Measurements from ENCODE around the gene WFDC12.

Gene WFDC12

GRCh38 chr20:45087097-45087790 is 37.0 kb downstream of the WFDC12 start:
- peak; percentile 86 for TF ChIP-seq MAX (IDR thresholded peaks at IDR 0.05; ENCODE audit: low read depth, low read length)
- no peak for TF ChIP-seq CTCF (IDR thresholded peaks at IDR 0.05; ENCODE audit: low read depth, low read length)
- no peak for TF ChIP-seq POLR2A (IDR thresholded peaks at IDR 0.05; ENCODE audit: extremely low read depth, insufficient read length)
- TF ChIP-seq MYC (IDR thresholded peaks at IDR 0.05; ENCODE audit: low read depth, low read length), result no peak; the same call in 1 of the 2 replicates
- peak; percentile 28 for DNase-seq (ENCODE audit: low read depth)
- no peak overlapping the region for H3K4me3 ChIP-seq (ENCODE audit: low read depth, low read length)

GRCh38 chr20:45085867-45086266 is 38.4 kb downstream of the WFDC12 start:
- no peak for TF ChIP-seq CTCF (IDR thresholded peaks at IDR 0.05; ENCODE audit: low read depth, low read length)
- no peak for TF ChIP-seq MAX (IDR thresholded peaks at IDR 0.05; ENCODE audit: low read depth, low read length)
- no peak for TF ChIP-seq MYC (IDR thresholded peaks at IDR 0.05; ENCODE audit: low read depth, low read length)
- TF ChIP-seq POLR2A (IDR thresholded peaks at IDR 0.05; ENCODE audit: extremely low read depth, insufficient read length), result no peak
- no peak for DNase-seq (ENCODE audit: low read depth)
- H3K4me3 ChIP-seq (ENCODE audit: low read depth, low read length), result no peak overlapping the region

- TF ChIP-seq MAX (IDR thresholded peaks at IDR 0.05; ENCODE audit: low read depth, low read length) (no peak), CTCF (IDR thresholded peaks at IDR 0.05; ENCODE audit: low read depth, low read length) (no peak), MYC (IDR thresholded peaks at IDR 0.05; ENCODE audit: low read depth, low read length) (no peak), POLR2A (IDR thresholded peaks at IDR 0.05; ENCODE audit: extremely low read depth, insufficient read length) (no peak)
- H3K4me3 ChIP-seq (ENCODE audit: low read depth, low read length), result no peak overlapping the region
- DNase-seq (ENCODE audit: low read depth), result no peak
Observed at GRCh38 chr20:45085289-45085688, 39.0 kb downstream of the WFDC12 start.

- H3K4me3 ChIP-seq (ENCODE audit: low read depth, low read length), result no peak overlapping the region
- no peak for TF ChIP-seq MYC (IDR thresholded peaks at IDR 0.05; ENCODE audit: low read depth, low read length)
- TF ChIP-seq POLR2A (IDR thresholded peaks at IDR 0.05; ENCODE audit: extremely low read depth, insufficient read length), result no peak
- no peak for TF ChIP-seq MAX (IDR thresholded peaks at IDR 0.05; ENCODE audit: low read depth, low read length)
- TF ChIP-seq CTCF (IDR thresholded peaks at IDR 0.05; ENCODE audit: low read depth, low read length), result no peak
- DNase-seq (ENCODE audit: low read depth), result no peak
Observed at GRCh38 chr20:45083127-45083526, 41.1 kb downstream of the WFDC12 start.

- TF ChIP-seq MYC (IDR thresholded peaks at IDR 0.05; ENCODE audit: low read depth, low read length) (no peak), MAX (IDR thresholded peaks at IDR 0.05; ENCODE audit: low read depth, low read length) (no peak), POLR2A (IDR thresholded peaks at IDR 0.05; ENCODE audit: extremely low read depth, insufficient read length) (no peak), CTCF (IDR thresholded peaks at IDR 0.05; ENCODE audit: low read depth, low read length) (no peak)
- H3K4me3 ChIP-seq (ENCODE audit: low read depth, low read length), result no peak overlapping the region
- DNase-seq (ENCODE audit: low read depth), result no peak
Observed at GRCh38 chr20:45082468-45082867, 41.8 kb downstream of the WFDC12 start.
